Ishikawa (cell line): ENCODE results near the gene LPAR3.

ENCODE experiments used
- CREB1 ChIP-seq: IDR thresholded peaks from 2 replicates; pipeline ENCODE4 v1.6.1; 2012; ENCODE audit warnings: low read depth
- EGR1 ChIP-seq: IDR thresholded peaks from 2 replicates; pipeline ENCODE4 v1.6.1; 2012
- MAX ChIP-seq: IDR thresholded peaks from 2 replicates; pipeline ENCODE4 v1.6.1; 2012
- NFIC ChIP-seq: IDR thresholded peaks from 2 replicates; pipeline ENCODE4 v1.6.1; 2012
- REST ChIP-seq: IDR thresholded peaks from 2 replicates; pipeline ENCODE4 v1.6.1; 2012; ENCODE audit warnings: low read depth, mild to moderate bottlenecking
- TAF1 ChIP-seq: IDR thresholded peaks from 2 replicates; pipeline ENCODE4 v1.6.1; 2012; ENCODE audit warnings: low read depth, mild to moderate bottlenecking
- YY1 ChIP-seq: IDR thresholded peaks from 2 replicates; pipeline ENCODE4 v1.6.1; 2012; ENCODE audit warnings: low read depth

- TF ChIP-seq TAF1 (no peak), REST (no peak), EGR1 (no peak), NFIC (no peak), MAX (no peak), YY1 (no peak), CREB1 (no peak)
Observed at GRCh38 chr1:84885469-84885868, 7.5 kb downstream of the LPAR3 start.
